ENCODE results near the gene MGLL. TPM values are rescaled to one million over a fixed set of nuclear protein-coding genes. Genes with fewer than 3 reads are reported as not detected.
A peak's percentile ranks its signal among the peaks of the same experiment; 100 is the strongest.

The MGLL gene
- total RNA-seq, 1 donor from 2014 or later: 10.3 TPM

DNA sequence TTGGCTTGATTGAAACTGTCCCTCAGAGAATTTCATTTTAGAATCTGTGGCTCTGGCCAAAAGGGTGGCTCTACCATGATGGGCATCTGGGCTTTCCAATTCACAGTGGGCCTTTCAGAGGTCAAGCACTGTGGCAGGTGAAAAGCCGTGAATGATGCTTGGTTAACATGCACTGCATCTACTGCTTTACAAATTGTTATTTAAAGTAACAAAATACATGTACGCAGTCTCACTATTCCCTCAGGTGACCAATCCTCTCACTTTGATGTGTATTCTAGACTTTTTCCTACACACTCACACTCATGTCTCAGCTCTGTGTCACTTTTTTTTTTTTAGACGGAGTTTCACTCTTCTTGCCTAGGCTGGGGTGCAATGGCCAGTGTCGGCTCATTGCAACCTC lies 70.5 kb downstream of the MGLL start:
- H3K27ac Mint-ChIP-seq (ENCODE audit: unreplicated experiment): no peak overlapping the region
- TF ChIP-seq, protein P1, sequence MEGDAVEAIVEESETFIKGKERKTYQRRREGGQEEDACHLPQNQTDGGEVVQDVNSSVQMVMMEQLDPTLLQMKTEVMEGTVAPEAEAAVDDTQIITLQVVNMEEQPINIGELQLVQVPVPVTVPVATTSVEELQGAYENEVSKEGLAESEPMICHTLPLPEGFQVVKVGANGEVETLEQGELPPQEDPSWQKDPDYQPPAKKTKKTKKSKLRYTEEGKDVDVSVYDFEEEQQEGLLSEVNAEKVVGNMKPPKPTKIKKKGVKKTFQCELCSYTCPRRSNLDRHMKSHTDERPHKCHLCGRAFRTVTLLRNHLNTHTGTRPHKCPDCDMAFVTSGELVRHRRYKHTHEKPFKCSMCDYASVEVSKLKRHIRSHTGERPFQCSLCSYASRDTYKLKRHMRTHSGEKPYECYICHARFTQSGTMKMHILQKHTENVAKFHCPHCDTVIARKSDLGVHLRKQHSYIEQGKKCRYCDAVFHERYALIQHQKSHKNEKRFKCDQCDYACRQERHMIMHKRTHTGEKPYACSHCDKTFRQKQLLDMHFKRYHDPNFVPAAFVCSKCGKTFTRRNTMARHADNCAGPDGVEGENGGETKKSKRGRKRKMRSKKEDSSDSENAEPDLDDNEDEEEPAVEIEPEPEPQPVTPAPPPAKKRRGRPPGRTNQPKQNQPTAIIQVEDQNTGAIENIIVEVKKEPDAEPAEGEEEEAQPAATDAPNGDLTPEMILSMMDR (IDR thresholded peaks at IDR 0.05; ENCODE audit: partially characterized antibody, unreplicated experiment): no peak
- peaks cover 15% of the 10 kb centered on the region for H3K27me3 Mint-ChIP-seq (ENCODE audit: unreplicated experiment)
- no peaks in the 10 kb centered on the region for H3K36me3 Mint-ChIP-seq (ENCODE audit: unreplicated experiment)
- peaks cover 20% of the 10 kb centered on the region for H3K9me3 Mint-ChIP-seq (ENCODE audit: unreplicated experiment)
- peaks cover 55% of the 10 kb centered on the region for H3K4me1 Mint-ChIP-seq (ENCODE audit: low read depth, unreplicated experiment)
- DNase-seq: no peak
- H3K4me3 Mint-ChIP-seq (ENCODE audit: unreplicated experiment): peak overlapping the region; percentile 6

DNA sequence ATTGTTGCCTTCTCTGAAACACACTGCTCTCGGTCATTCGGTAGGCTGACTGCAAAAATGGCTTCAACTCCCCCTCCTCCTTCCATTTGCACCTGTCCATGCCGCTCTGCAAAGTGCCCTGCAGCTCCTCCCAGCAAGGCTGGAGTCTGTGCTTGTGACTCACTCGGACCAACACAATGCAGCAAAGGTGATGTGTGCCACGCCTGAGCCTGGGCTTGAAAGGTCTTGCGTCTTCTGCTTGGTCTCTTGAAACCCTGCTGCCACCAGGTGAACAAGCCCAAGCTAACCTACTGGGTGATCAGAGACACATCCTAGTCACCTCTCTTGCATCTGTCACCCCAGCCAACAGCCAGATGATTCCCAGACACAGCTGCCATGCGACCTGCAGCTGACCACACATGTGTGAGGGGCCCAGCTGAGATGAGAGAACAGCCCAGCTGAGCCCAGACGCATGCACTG lies 71.1 kb downstream of the MGLL start:
- Mint-ChIP-seq H3K36me3 (ENCODE audit: unreplicated experiment) (no peaks in the 10 kb centered on the region), H3K27ac (ENCODE audit: unreplicated experiment) (peak overlapping the region; percentile 95), H3K4me1 (ENCODE audit: low read depth, unreplicated experiment) (peaks cover 52% of the 10 kb centered on the region), H3K9me3 (ENCODE audit: unreplicated experiment) (peaks cover 20% of the 10 kb centered on the region), H3K4me3 (ENCODE audit: unreplicated experiment) (peak overlapping the region; percentile 53), H3K27me3 (ENCODE audit: unreplicated experiment) (peaks cover 13% of the 10 kb centered on the region)
- peak; percentile 46 for DNase-seq
- TF ChIP-seq, protein P1 (IDR thresholded peaks at IDR 0.05; ENCODE audit: partially characterized antibody, unreplicated experiment): no peak

DNA sequence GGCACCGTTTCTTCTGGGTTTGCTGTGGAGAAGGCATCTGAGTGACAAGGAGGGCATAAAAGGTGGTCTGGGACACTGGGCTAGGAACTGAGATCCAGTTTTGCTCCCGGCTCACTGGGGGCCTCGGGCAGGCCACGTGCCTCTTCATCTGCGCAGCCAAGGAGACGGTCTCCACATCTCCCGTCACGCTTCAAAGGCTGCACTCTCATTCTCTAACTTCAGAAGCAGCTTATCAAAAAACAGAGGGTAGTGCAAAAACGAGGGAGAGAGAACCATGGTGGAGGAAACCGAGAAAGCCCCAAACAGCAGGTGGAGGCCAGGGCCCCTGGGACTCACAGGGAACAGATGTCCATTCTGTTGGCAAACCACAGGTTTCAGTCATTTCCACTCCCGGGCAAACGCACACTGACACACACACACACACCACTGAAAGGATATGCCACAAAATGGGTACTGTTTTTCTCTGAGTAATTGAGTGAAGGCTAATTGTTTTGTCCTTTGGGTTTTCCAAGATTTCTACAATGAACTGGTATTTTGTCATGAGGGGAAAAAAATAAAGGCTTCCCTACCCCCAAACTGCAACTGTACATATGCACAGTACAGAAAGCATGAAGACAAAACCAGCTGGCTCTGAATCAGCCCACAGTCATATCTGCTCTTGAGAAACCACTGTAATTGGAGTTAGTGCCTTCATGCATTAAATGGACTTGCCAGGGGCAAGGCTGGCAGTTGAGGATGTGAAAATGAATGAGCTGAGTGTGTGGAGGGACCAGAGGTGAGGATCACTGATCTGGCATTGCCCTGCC lies 71.9 kb downstream of the MGLL start:
- TF ChIP-seq, protein P1 (IDR thresholded peaks at IDR 0.05; ENCODE audit: partially characterized antibody, unreplicated experiment): no peak
- H3K36me3 Mint-ChIP-seq (ENCODE audit: unreplicated experiment): no peaks in the 10 kb centered on the region
- peak overlapping the region; percentile 9 for H3K4me3 Mint-ChIP-seq (ENCODE audit: unreplicated experiment)
- H3K27ac Mint-ChIP-seq (ENCODE audit: unreplicated experiment): peak overlapping the region; percentile 95
- H3K9me3 Mint-ChIP-seq (ENCODE audit: unreplicated experiment): peaks cover 23% of the 10 kb centered on the region
- peaks cover 13% of the 10 kb centered on the region for H3K27me3 Mint-ChIP-seq (ENCODE audit: unreplicated experiment)
- DNase-seq: peak; percentile 49
- peaks cover 56% of the 10 kb centered on the region for H3K4me1 Mint-ChIP-seq (ENCODE audit: low read depth, unreplicated experiment)

DNA sequence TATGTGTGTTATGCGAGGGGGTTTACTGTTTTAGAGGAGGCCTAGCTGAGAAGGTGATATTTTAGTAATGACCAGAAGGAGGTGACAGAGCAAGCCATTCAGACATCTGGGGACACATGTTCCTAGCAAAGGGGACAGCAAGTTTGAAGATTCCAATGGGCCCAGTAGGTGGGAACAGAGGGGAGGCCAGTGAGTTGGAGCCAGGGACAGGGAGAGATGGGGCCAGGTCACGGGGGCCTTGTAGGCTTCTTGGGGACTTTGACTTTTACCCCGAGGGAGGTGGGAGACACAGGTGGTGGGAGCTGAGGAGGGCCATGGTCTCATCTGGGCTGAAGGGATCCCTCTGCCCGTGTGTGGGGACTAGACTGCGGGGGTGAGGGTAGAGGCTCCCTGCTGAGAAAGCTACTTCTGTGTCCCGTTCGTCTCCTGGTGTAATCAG lies 72.5 kb downstream of the MGLL start:
- H3K9me3 Mint-ChIP-seq (ENCODE audit: unreplicated experiment): peaks cover 23% of the 10 kb centered on the region
- H3K27me3 Mint-ChIP-seq (ENCODE audit: unreplicated experiment): peaks cover 13% of the 10 kb centered on the region
- H3K27ac Mint-ChIP-seq (ENCODE audit: unreplicated experiment): peak overlapping the region; percentile 95
- H3K36me3 Mint-ChIP-seq (ENCODE audit: unreplicated experiment): no peaks in the 10 kb centered on the region
- TF ChIP-seq, protein P1 (IDR thresholded peaks at IDR 0.05; ENCODE audit: partially characterized antibody, unreplicated experiment): no peak
- no peak overlapping the region for H3K4me3 Mint-ChIP-seq (ENCODE audit: unreplicated experiment)
- no peak for DNase-seq
- peaks cover 62% of the 10 kb centered on the region for H3K4me1 Mint-ChIP-seq (ENCODE audit: low read depth, unreplicated experiment)

DNA sequence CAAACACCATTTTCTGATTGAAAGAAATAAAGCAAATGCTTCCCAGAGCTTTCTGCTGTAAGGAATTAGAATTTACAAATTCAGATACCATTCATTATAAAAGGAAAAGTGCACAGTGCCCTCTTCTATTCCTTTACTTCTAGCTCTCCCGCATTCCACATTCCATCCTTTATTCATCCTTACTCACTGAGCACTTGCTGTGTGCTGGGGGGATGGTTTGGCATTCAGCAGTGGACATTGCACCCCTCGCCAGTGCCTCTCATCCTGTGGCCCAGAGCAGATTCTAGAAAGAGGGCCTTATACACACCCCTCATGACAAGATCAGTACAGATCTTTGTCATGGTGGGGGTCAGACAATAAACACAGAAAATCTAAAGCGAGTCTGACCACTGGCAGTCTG lies 73.0 kb downstream of the MGLL start:
- H3K4me3 Mint-ChIP-seq (ENCODE audit: unreplicated experiment): no peak overlapping the region
- H3K27me3 Mint-ChIP-seq (ENCODE audit: unreplicated experiment): peaks cover 13% of the 10 kb centered on the region
- H3K9me3 Mint-ChIP-seq (ENCODE audit: unreplicated experiment): peaks cover 24% of the 10 kb centered on the region
- DNase-seq: no peak
- peak overlapping the region; percentile 95 for H3K27ac Mint-ChIP-seq (ENCODE audit: unreplicated experiment)
- H3K36me3 Mint-ChIP-seq (ENCODE audit: unreplicated experiment): no peaks in the 10 kb centered on the region
- TF ChIP-seq, protein P1 (IDR thresholded peaks at IDR 0.05; ENCODE audit: partially characterized antibody, unreplicated experiment): no peak
- H3K4me1 Mint-ChIP-seq (ENCODE audit: low read depth, unreplicated experiment): peaks cover 67% of the 10 kb centered on the region

Measured in glutamatergic neuron (in vitro differentiated cells).